GM19193 (cell line): ENCODE data around the gene ATP6V1E1.

Experiments used
- POLR2A ChIP-seq: IDR thresholded peaks from 4 replicates; pipeline ENCODE4 v1.6.1; 2011; ENCODE audit not compliant: insufficient read depth, insufficient read length; ENCODE audit errors: extremely low read depth

ATP6V1E1 gene

DNA sequence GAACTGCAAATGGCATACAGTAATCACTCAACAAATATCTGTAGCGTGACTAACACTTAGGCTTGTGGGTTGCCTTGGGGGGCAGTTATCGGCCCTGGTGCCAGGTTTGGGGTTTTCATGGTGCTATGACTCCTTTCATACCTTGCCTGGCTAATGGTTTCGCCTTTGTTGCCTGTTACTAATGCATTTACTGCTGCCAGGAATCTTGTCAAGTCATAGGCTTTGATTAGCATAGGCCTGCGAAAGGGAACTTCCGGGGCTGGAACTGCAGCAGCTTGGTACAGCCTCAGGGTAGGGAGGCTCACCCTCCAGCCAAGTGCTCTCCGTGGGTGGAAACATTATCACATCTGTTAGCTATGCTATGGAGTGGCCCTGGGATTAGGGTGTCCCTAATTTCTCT, 52.1 kb downstream of the ATP6V1E1 start:
- TF ChIP-seq POLR2A = no peak

DNA sequence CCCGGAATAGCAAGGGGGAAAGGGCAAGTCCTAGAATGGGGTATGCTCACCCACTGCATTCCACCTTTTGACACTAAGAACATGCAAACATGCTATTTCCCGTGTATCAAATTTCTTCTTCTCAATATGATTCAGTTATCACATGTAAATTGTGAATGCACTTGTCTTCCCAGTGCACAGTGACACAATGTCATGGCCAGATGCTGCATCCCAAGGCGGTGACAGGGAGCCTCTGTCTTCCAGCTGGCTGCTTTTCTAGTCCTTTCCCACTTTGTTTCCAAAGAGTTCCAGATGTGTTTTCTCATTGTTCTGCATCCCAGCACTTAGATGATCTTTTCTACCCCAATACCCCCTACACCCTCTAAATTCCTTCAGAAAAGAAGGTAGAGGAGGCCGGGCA, 52.9 kb downstream of the ATP6V1E1 start:
- TF ChIP-seq POLR2A = no peak

DNA sequence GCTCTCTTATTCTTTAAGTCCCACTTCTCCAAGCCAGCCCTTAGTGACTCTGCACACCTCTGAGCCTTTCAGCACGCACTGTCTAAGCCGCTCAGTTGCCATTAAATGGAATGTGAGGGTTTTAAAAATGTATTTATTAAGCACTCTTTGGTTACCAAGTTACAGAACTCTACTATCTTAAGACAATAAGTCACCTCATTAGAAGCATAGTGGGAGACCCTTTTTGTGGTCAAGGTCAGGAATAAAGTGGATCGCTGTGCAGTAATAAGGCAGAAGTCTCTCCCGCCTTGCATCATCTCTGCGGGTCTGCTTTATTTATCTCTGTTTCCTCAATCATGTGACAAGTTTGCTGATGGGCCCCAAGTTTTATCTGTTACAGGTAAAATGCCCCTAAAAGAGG, 53.4 kb downstream of the ATP6V1E1 start:
- TF ChIP-seq POLR2A = no peak

DNA sequence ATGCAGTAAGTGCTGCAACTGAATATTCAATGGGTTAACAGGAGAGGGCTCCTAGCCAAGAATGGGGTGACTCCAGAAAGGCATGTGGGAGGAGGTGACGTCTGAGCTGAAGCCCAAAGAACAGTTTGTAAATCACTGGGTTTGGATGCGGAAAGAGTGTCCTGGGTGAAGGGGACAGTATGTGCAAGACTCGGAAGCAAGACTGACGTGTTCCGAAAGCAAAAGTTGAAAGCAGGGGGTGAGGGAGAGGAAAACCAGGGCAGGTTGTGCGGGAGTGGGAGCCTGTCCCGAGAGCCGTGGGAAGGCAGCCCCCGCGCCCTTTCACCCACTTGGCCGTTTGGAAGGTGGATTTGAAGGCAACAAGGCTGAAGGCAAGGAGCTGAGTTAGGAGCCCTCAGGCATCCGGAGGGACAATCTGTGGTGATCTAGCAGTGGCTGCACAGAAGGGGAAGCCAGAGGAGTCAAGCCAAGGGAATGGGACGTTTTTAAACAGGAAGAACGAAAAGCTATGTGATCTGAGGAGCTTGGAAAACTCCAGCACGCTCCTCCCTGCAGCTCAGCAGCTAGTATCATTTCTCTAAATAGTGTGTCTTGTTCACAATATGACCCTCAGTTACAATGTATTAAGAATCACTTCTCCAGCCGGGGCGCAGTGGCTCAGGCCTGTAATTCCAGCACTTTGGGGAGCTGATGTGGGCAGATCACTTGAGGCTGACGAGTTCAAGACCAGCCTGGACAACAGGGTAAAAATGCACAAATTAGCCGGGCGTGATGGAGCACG, 57.5 kb downstream of the ATP6V1E1 start:
- TF ChIP-seq POLR2A = no peak

DNA sequence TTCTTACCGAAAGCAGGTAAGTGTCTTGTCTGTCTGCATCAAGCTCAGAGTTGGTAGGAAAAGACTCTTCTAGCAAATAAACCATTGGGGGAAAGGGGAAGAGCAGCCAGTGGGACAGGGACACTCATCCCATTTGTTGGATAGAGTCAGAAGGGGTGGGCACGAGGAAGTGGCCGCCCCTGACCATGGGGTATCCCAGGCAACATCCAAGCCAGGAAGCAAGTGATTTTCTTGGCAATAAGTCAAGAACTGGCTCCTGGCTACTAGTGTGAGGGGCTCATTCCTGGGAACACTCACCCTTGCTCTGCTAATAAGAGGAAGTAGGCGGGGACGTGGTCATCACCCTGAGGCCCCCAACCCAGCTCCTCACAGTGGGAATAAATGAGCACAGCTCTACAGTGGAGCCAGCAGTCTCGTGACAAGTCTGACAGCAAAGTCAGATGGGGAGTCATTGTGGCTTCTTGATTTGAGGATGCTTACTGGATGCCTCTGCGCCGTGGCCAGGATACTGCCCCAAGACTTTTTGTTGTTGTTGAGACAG, 58.5 kb downstream of the ATP6V1E1 start:
- no peak for TF ChIP-seq POLR2A

DNA sequence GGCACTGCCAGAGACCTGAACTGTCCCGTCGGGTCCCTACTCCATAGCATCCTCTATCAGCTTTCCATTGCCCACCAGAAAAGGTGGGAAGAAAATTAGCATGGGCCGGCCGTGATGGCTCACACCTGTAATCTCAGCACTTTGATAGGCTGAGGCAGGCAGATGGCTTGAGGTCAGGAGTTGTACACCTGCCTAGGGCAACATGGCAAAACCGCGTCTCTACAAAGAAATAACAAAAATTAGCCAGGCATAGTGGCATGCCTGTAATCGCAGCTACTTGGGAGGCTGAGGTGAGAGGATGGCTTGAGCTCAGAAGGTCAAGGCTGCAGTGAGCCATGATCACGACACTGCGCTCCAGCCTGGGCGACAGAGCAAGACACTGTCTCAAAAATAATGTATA, 61.8 kb downstream of the ATP6V1E1 start:
- no peak for TF ChIP-seq POLR2A

DNA sequence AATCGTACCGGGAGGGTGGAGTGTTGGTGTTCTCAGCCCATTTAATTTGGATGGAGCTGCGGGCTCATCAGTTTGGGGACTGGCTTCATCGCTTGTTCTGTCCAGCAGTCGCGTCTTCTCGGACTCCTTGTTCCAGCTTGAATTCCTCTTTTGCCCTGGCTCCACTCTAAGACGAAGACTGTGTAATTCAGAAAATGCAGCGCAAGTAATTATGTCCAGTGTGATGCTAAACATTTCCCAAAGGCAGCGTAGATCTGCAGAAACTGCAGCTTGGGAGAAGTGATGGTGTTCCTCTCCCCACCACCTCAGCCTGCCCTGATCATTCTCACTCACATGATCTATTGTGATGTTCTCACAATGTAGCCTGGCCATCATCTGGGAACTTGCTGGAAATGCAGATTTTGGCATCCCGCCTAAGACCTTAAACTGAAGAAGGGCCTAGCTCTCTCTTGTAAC, 64.6 kb downstream of the ATP6V1E1 start:
- TF ChIP-seq POLR2A = no peak

DNA sequence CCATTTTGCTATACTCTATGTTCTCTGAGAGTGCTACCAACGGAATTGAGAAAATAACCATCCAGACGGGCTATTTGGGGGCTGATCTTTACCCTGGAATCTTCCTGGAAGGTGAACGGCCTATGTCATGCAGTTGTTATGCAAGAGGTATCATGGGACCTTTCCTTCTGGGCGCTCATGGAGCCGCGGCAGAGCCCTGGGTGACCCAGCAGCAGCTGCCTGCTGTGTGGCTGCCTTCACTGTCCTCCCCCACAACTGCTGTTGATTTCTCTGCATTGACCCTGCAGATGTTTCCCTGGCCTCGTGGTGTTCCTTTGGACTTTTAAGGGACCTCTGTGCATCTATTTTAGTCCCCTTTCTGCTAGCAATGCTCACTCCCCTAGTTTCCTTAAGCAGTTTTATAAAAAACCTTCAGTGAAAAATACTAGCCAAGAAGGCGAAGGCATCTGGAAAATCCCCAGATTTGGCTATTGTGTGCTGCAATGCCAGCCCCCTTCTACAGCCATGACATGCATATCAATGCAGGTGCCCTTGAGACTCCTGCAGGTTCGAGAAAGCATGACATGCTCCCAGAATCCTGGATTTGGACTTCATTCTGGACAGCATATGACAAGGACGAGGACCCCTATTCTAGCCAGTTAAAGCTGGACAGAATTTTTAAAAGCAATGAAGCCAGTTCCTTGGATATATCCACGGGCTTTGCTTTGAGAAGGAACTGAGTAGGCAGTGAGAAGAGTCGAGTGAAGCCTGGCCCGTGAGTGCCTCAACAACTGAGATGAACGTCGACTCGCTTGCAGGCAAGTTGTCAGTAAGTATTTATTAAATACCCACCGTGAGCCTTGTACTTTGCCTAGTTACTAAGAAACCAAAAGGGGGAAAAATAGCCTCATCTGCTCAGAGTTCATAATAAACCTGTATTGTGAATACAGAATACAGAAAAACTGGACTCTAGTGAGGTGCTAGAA, 65.4 kb downstream of the ATP6V1E1 start, which contains the start of gene SLC25A18:
Gene SLC25A18 (plus strand): TSS at position 593 of the 965 bp plus-strand sequence. CDS start 16,447 bp downstream, outside the sequence.
- no peak for TF ChIP-seq POLR2A

DNA sequence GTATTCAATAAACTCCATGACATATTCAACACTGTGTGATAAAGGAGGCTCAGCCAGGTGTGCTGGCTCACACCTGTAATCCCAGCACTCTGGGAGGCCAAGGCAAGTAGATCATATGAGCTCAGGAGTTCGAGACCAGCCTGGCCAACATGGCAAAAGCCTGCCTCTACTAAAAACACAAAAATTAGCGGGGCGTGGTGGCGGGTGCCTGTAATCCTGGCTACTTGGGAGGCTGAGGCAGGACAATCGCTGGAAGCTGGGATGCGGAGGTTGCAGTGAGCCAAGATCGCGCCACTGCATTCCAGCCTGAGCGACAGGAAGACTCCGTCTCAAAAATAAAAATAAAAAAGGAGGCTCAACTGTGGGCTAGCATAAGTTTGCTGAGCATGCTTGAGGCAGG, 69.4 kb downstream of the ATP6V1E1 start:
- no peak for TF ChIP-seq POLR2A

DNA sequence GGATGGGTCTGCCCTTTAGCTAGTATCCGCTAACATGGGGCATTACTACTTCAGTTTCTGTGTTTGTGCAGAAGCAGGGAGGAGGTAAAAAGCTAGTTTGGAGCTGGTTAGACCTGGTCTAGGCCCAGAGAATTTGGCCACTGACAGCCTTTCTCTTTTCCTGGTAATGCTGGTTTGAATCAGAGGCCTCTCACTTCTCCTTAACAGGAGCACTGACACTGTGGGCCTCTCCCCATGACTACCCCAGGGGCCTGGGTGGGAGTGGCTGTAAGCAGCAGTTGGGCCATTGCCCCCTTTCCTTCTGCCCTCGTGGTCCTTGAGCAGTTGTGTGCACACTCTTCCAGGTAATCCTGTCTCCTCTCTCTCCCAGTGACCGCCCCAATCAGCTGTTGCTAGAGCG, 73.7 kb downstream of the ATP6V1E1 start:
- TF ChIP-seq POLR2A = no peak

DNA sequence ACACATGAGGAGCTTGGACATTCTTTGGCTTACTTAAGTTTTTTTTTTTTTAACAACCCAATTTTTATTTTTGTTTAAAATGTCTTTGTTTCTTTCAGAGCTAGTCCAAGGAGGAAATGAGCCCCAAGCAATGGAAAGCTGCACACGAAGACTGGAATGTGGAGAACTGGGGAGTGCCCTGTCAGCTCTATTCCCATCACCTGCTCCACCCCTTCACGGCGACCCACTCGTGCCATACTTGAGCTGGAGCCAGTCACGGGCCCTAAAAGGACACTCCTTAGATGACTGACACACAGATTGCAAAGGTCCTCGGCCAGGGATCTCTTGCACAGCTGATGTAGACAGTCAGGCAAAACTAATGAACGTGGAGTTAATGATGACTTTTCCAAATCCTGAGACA, 75.8 kb downstream of the ATP6V1E1 start:
- no peak for TF ChIP-seq POLR2A

DNA sequence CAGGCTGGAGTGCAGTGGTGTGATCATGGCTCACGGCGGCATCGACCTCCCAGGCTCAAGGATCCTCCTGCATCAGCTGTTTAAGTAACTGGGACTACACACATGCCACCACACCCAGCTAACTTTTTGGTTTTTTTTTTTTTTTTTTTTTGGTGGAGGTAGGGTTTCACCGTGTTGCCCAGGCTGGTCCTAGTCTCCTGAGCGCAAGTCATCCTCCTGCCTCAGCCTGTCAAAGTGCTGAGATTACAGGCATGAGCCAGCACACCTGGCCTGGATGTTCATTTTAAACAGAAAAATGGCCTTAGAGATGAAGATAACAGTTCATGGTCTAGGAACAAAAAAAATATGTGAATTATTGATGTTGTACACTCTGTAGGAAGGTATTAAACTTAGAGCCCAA, 78.9 kb downstream of the ATP6V1E1 start:
- no peak for TF ChIP-seq POLR2A

DNA sequence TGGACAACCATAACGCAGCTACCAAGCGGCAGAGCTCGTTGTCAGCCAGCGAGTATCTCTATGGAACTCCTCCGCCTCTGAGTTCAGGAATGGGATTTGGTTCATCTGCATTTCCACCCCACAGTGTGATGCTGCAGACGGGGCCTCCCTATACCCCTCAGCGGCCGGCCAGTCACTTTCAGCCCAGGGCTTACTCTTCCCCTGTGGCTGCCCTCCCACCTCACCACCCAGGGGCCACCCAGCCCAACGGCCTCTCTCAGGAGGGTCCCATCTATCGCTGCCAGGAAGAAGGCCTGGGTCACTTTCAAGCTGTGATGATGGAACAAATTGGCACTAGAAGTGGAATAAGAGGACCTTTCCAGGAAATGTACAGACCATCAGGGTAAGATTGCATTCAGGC, 79.4 kb downstream of the ATP6V1E1 start:
- TF ChIP-seq POLR2A = no peak

DNA sequence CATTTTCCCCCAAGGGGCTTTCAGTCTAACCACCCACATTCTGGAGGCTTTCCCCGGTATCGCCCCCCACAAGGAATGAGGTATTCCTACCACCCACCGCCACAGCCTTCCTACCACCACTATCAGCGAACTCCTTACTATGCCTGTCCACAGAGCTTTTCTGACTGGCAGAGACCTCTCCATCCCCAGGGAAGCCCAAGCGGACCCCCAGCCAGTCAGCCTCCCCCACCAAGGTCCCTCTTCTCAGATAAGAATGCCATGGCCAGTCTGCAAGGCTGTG, 79.9 kb downstream of the ATP6V1E1 start:
- TF ChIP-seq POLR2A = no peak

DNA sequence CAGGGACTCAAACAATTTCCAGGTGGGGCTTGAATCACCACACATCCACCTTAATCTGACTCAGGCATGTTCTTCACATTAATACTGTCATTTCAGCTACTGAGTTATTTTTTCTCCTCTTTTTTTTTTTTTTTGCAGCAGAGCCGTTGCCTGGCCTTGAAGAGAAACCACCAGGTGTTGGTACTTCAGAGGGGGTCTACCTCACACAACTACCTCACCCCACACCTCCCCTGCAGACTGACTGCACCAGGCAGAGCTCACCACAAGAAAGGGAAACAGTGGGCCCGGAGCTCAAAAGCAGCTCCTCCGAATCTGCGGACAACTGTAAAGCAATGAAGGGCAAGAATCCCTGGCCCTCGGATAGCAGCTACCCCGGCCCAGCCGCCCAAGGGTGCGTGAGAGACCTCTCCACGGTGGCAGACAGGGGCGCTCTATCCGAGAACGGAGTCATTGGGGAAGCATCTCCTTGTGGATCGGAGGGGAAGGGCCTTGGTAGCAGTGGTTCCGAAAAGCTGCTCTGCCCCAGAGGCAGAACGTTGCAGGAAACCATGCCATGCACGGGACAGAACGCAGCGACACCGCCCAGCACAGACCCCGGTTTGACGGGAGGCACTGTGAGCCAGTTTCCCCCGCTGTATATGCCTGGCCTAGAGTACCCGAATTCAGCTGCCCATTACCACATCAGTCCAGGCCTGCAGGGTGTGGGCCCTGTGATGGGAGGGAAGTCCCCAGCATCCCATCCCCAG, 80.4 kb downstream of the ATP6V1E1 start:
- TF ChIP-seq POLR2A = no peak
